Urinary bladder (tissue), 4 donors: ENCODE data around the gene NINJ1. TPM values are rescaled to one million over a fixed set of nuclear protein-coding genes. Genes with fewer than 3 reads are reported as not detected.
A peak's percentile ranks its signal among the peaks of the same experiment; 100 is the strongest.

ENCODE experiments used
- DNase-seq: peaks from one replicate; pipeline ENCODE4 v3.0.0-alpha.2; 2015; ENCODE audit errors: extremely low spot score
- H3K27ac ChIP-seq: one replicate; pipeline ENCODE4 v1.5.1; 2013; ENCODE audit warnings: low read depth, mild to moderate bottlenecking, moderate library complexity
- H3K36me3 ChIP-seq: one replicate; pipeline ENCODE4 v1.6.1; 2013; ENCODE audit warnings: mild to moderate bottlenecking, moderate library complexity; ENCODE audit not compliant: insufficient read depth
- H3K4me1 ChIP-seq: one replicate; pipeline ENCODE4 v1.6.1; 2013; ENCODE audit warnings: mild to moderate bottlenecking, moderate library complexity; ENCODE audit not compliant: insufficient read depth
- H3K4me3 ChIP-seq: one replicate; pipeline ENCODE4 v1.5.1; 2013; ENCODE audit warnings: low read depth, low read length
- WGBS: extraction: QIAGEN DNeasy Blood & Tissue Kit; methylation state at CpG from one replicate; pipeline ENCODE4 v1.1.7; 2013; 5-methylcytosine and 5-hydroxymethylcytosine counted together
- polyA plus RNA-seq: library from polyadenylated mRNA; stranded (reverse); fragments of 200-250 nt; gene quantifications from one replicate; pipeline ENCODE4 v1.2.3, GENCODE V29; 2013
- total RNA-seq: library from RNA; depleted of rRNA; stranded (reverse); fragments of >200 nt; gene quantifications from one replicate; pipeline ENCODE4 v1.2.3, GENCODE V29; 2014
- donor health status: healthy with polysubstance abuse.
- donor health status: healthy.

Gene NINJ1
- total and polyA plus RNA-seq, 2 donors, result 13.2 to 48.2 TPM

- H3K4me3 ChIP-seq, result peak overlapping the region; percentile 83
- DNase-seq, result no peak
- WGBS, result 20% methylated on average over 21 of the region's 21 CpGs
- peak overlapping the region; percentile 94 for H3K27ac ChIP-seq
- H3K4me1 ChIP-seq, result no peaks in the 10 kb centered on the region
- H3K36me3 ChIP-seq, result no peaks in the 10 kb centered on the region
Observed at GRCh38 chr9:93132946-93133680, 938 bp downstream of the NINJ1 start.

DNA sequence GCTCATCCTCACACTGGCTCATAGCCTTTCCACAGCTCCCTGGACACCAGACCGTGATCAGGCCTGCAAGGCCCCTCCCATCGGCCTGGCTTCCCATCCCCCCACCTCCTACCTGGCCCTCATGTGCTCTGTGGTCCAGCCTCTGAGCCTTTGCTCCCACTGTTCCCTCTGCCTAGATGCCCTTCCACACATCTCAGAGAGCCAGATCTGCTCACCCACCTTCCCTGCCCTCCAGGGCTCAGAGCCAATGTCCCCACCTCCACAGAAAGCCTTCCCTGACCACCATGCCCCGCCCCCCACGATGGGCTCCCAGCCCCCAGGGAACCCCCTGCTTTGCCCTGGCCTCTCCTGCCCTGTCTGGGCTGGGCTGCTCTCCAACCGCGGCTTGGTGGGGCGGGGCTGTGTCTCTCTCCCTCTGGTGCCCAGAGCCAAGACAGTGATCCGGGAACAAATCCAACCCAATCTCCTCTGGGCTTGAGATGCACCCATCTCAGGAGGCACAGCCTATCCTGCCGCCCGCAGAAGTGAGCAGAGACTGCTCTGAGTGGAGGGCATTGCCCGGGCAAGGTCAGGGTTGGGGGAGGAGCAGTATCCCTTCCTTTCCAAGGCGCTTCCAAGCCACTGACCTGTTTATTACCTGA lies 1.6 kb downstream of the NINJ1 start:
- Histone ChIP-seq H3K27ac (peak overlapping the region; percentile 94), H3K4me3 (peak overlapping the region; percentile 83), H3K4me1 (no peaks in the 10 kb centered on the region), H3K36me3 (no peaks in the 10 kb centered on the region)
- 34% methylated on average over 12 of the region's 12 CpGs for WGBS
- DNase-seq, result no peak

DNA sequence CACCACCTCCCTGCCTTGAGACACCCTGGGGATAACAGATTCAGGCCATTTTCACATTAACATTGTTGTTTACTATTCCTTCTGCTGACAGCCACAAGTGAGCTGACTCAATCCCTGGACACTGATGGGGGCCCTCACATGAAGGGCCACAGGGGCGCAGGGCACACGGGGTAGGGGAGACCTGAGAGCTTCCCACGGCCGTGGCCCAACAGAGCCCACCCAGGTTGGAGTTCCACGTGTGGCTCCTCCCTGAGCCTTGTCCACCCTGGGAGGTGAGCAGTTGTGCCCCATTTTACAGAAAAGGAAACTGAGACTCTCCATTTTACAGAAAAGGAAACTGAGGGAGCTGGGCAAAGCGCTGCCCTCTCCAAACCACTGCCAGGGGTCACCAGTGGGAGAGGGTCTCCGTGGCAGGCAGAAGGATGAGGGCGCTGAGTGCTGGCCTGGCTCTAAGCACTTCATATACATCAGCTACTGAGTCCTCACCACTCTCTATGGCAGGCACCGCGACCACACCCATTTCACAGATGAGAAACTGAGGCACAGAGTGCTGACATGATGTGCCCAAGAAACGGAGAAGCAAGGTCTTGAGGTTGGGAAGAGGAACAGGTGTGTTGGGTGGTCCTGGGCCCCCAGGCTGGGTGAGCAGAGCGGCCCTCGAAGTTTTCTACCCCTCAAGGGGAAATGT lies 2.3 kb downstream of the NINJ1 start:
- WGBS, result 91% methylated on average over 13 of the region's 13 CpGs
- H3K4me3 ChIP-seq, result no peak overlapping the region
- no peak overlapping the region for H3K27ac ChIP-seq

DNA sequence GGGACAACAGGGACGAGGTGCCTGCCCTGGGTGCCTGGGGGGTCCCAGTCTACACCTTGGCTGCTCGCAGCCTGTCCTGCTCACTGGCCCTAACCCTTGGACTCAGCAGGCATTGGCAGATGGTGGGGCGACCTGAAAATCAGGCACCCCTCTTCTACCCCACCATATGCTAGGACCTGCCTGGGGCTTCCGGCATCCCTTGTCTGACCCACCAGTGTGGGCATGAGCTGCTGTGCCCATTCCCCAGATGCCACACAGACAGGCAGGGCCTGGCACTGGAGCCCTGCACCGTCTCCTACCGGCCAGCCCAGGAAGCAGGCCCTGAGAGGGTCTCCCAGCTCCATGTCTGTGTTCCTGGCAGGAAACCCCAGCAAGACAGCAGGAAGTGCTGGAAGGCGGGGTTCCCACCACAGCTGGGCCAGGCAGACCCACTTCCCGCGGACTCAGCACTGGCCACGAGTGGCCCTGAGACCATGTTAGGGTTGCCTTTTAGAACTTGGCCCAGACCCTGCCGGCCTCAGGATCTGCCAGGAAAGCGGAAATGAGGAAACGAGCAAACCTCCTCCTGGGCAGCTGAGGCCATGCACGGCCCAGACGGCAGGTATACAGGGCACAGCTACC lies 3.1 kb downstream of the NINJ1 start:
- no peaks in the 10 kb centered on the region for H3K36me3 ChIP-seq
- no peak overlapping the region for H3K4me3 ChIP-seq
- WGBS, result 75% methylated on average over 15 of the region's 15 CpGs
- H3K27ac ChIP-seq, result no peak overlapping the region
- H3K4me1 ChIP-seq, result peaks cover 2% of the 10 kb centered on the region
- no peak for DNase-seq

More for the DNA sequence above, 2.3 kb downstream of the NINJ1 start:
- no peak for DNase-seq
- H3K4me1 ChIP-seq, result peaks cover 2% of the 10 kb centered on the region
- no peaks in the 10 kb centered on the region for H3K36me3 ChIP-seq

DNA sequence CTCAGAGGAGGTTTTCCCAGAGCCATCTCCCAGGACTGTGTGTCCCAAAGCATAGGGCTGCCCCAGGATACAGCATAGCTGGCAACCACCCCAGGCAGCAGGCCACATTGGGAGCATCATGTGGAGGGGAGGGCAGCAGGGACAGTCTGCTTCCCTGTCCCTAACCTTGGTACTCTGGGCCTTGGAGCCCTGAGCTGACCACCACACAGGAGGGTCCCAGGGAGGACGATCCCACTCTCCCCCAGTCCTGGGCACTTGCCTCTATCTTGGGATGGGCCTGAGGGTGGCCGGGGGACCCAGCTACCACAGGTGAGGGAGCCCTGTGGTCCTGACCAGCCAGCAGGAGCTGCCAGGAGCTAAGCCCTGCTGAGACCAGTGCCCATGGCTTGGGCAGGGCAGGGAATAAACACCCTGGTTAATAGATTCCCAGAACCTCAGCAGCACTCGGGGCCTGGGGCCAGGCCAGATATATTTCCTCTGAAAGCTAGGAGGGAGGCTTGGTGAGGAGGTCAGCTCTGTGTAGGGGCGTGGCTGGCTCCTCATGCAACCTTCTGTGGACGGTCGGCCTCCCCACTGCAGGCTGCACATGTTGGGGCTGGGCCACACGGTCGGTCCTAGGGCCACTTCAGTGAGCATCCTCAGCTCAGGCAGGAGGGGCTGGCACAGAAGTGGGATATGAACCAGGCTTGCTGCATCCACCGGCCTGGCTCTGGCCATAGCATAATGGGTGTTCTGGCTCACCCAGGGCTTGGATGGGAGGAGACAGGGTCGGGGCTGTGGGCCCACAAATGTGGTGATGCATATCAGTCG lies 4.2 kb downstream of the NINJ1 start:
- no peak for DNase-seq
- Histone ChIP-seq H3K36me3 (no peaks in the 10 kb centered on the region), H3K4me3 (no peak overlapping the region), H3K27ac (no peak overlapping the region), H3K4me1 (peaks cover 2% of the 10 kb centered on the region)
- WGBS, result 78% methylated on average over 11 of the region's 11 CpGs

- Histone ChIP-seq H3K4me3 (no peak overlapping the region), H3K4me1 (peaks cover 2% of the 10 kb centered on the region), H3K27ac (no peak overlapping the region), H3K36me3 (no peaks in the 10 kb centered on the region)
- DNase-seq, result no peak
- WGBS, result 65% methylated on average over 8 of the region's 8 CpGs
Observed at GRCh38 chr9:93129286-93129685, 4.8 kb downstream of the NINJ1 start.

DNA sequence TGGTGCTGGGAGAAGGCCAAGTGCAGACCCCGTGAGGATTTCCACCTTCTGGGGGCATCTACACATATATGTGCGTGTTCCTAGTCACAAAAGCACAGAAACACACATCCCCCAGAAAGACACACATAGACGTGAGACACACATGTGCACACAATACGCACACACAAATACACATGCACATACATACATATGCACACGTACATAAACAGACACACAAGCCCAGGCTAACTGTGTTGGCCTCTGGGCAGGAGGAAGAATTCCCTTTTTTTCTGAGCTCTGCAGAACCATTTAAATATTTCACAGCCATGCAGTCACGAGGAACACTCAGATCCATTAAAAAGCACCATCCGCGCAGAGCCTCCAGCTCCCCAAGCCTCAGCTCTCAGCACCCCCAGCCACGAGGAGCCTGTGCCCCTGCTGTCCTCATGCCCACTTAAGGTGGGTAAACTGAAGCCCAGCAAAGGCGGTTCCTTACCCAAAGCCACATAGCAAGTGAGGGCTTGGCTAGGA lies 5.3 kb downstream of the NINJ1 start:
- H3K4me1 ChIP-seq, result peaks cover 2% of the 10 kb centered on the region
- DNase-seq, result no peak
- no peak overlapping the region for H3K27ac ChIP-seq
- H3K4me3 ChIP-seq, result no peak overlapping the region
- H3K36me3 ChIP-seq, result no peaks in the 10 kb centered on the region
- WGBS, result 89% methylated on average over 10 of the region's 10 CpGs

GRCh38 chr9:93128011-93128714 lies 5.9 kb downstream of the NINJ1 start:
- Histone ChIP-seq H3K4me3 (no peak overlapping the region), H3K4me1 (peaks cover 2% of the 10 kb centered on the region), H3K27ac (no peak overlapping the region), H3K36me3 (no peaks in the 10 kb centered on the region)
- DNase-seq, result no peak
- whole genome bisulfite sequencing, result 91% methylated on average over 14 of the region's 14 CpGs

GRCh38 chr9:93127395-93127911 lies 6.6 kb downstream of the NINJ1 start:
- H3K4me1 ChIP-seq, result peaks cover 2% of the 10 kb centered on the region

DNA sequence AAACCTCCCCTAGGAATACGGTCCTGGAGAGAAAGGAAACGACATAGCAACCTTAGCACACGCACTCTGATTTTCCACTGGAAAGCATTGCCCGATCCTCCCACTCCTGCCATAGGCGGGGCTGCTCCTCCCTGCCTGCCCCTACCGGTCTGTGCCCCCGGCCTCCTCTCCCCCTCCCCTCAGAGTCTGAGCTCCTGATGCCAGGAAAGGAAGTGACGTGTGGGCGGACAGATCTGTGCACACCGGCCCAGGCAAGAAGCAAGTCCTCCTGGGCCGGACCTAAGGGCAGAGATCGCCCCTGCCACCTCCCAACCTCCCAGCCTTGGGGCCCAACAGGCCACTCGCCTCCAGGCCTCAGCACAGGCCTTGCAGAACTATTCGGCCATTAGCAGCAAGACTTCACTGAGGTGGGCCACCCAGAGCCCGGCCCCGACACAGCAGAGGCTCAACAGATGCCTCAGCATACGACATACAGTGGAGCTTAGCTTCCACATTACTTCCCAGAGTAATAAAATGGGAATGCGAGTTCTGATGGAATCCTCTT lies 7.2 kb downstream of the NINJ1 start:
- Histone ChIP-seq H3K36me3 (no peaks in the 10 kb centered on the region), H3K4me3 (no peak overlapping the region), H3K4me1 (peaks cover 2% of the 10 kb centered on the region), H3K27ac (no peak overlapping the region)
- 48% methylated on average over 18 of the region's 18 CpGs for WGBS
- DNase-seq, result peak; percentile 56

More at GRCh38 chr9:93127395-93127911, 6.6 kb downstream of the NINJ1 start:
- Histone ChIP-seq H3K36me3 (no peaks in the 10 kb centered on the region), H3K27ac (no peak overlapping the region), H3K4me3 (no peak overlapping the region)
- 56% methylated on average over 8 of the region's 8 CpGs for whole genome bisulfite sequencing
- no peak for DNase-seq

DNA sequence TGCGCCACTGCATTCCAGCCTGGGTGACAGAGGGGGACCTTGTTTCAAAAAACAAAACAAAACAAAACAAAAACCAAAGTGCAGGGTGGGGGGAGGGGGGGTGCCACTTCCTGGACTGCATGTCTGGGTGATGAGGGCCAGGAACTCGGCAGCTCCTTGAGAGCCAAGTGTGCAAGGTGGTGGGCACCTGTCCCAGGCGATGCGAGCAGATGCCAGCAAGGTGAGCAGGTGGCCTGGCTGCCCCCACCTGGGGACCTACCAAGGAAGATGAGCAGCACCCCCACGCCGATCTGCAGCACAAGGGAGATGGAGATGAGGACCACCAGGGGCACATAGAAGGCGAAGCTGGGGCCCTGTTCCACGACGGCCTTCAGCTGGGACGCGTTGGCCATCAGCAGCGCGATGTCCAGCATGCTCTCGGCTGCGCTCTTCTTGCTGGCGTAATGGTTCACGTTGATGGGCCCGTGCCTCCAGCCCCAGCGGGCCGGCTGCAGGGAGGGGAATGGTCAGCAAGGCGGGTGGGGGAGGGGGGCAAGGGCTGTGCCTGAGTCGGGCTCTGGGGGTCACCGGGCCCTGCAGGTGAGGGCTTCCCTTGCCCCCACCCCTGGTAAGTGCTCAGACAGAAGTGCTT lies 7.8 kb downstream of the NINJ1 start:
- WGBS, result 78% methylated on average over 23 of the region's 23 CpGs
- H3K4me3 ChIP-seq, result no peak overlapping the region
- no peaks in the 10 kb centered on the region for H3K36me3 ChIP-seq
- peaks cover 2% of the 10 kb centered on the region for H3K4me1 ChIP-seq
- DNase-seq, result no peak
- H3K27ac ChIP-seq, result no peak overlapping the region
